B cell (primary cell): ENCODE data around the gene DCAF6. TPM values are rescaled to one million over a fixed set of nuclear protein-coding genes. Genes with fewer than 3 reads are reported as not detected.

Source experiments
- ATAC-seq: fragments of 200-7000 bp; cut with Tn5 transposase; one replicate; pipeline ENCODE4 v1.10.0; 2021; ENCODE audit warnings: low read depth, mild to moderate bottlenecking, moderate number of reproducible peaks, moderate library complexity
- CTCF ChIA-PET: fragments of 350-600 bp; sonication (Branson Sonifier 250); formaldehyde crosslinking; loops from one replicate; lab custom pipeline; 2021; ENCODE audit warnings: antibody characterized with exemption, inconsistent platforms; lab: Charles Lee
- POLR2A ChIA-PET: fragments of 350-600 bp; sonication (Branson Sonifier 250); formaldehyde crosslinking; loops from one replicate; lab custom pipeline; 2021; ENCODE audit warnings: antibody characterized with exemption; lab: Charles Lee
- DNase-seq: peaks from one replicate; pipeline ENCODE4 v3.0.0; 2013
- H2AFZ ChIP-seq: 2 replicates; pipeline ENCODE4 v1.6.1; 2012; ENCODE audit warnings: mild to moderate bottlenecking, low read depth, low read length; ENCODE audit not compliant: insufficient read depth, poor library complexity, severe bottlenecking
- H3K27ac ChIP-seq, 2 donors: 1 replicate in 1 of 2; 2 replicates in 1 of 2; pipeline ENCODE4 v1.5.1; 2012 to 2013; ENCODE audit warnings: low read length in 2 of 2, mild to moderate bottlenecking in 2 of 2, moderate library complexity in 1 of 2
- H3K27me3 ChIP-seq, 4 experiments: fragments of 200-600 bp in 1 of 4; sonication (generic) in 1 of 4; replicated peaks in 1 of 4; 1 replicate in 2 of 4; 2 replicates in 2 of 4; pipeline versions ENCODE4 v1.6.1 to v1.7.0; 2013 to 2016; ENCODE audit warnings: low read length in 3 of 4, mild to moderate bottlenecking in 2 of 4, mixed read lengths in 1 of 4, moderate library complexity in 1 of 4; ENCODE audit not compliant: insufficient read depth in 4 of 4, control insufficient read depth in 3 of 4; ENCODE audit errors: control extremely low read depth in 1 of 4
- H3K36me3 ChIP-seq, 2 experiments: replicated peaks in 1 of 2; 1 replicate in 1 of 2; 2 replicates in 1 of 2; pipeline versions ENCODE4 v1.6.1 to v1.7.1; 2013; ENCODE audit warnings: low read length in 1 of 2; ENCODE audit not compliant: insufficient read depth in 2 of 2, control insufficient read depth in 1 of 2; ENCODE audit errors: control extremely low read depth in 1 of 2, extremely low read depth in 1 of 2
- H3K4me1 ChIP-seq, 2 donors: fragments of 200-600 bp in 1 of 2; sonication (generic) in 1 of 2; 1 replicate in 1 of 2; 2 replicates in 1 of 2; pipeline versions ENCODE4 v1.5.1 to v1.6.1; 2013 to 2017; ENCODE audit warnings: low read length in 2 of 2; ENCODE audit not compliant: control insufficient read depth in 2 of 2, insufficient read depth in 2 of 2
- H3K4me2 ChIP-seq: replicated peaks from 2 replicates; pipeline ENCODE3; 2012; ENCODE audit warnings: mild to moderate bottlenecking, low read depth, low read length; ENCODE audit not compliant: poor library complexity, severe bottlenecking
- H3K4me3 ChIP-seq, 5 experiments: fragments of 200-600 bp in 1 of 5; sonication (generic) in 1 of 5; 1 replicate in 3 of 5; 2 replicates in 2 of 5; pipeline versions ENCODE4 v1.5.1 to v1.7.0; 2011 to 2016; ENCODE audit warnings: low read length in 4 of 5, mild to moderate bottlenecking in 4 of 5, low read depth in 2 of 5, control low read depth in 1 of 5, moderate library complexity in 1 of 5; ENCODE audit not compliant: insufficient read depth in 1 of 5; ENCODE audit errors: control extremely low read depth in 1 of 5, extremely low read depth in 1 of 5
- H3K79me2 ChIP-seq: fragments of 200-600 bp; sonication (generic); one replicate; pipeline ENCODE4 v1.6.0; 2016; ENCODE audit warnings: low read length; ENCODE audit not compliant: control insufficient read depth, insufficient read depth
- H3K9ac ChIP-seq: fragments of 200-600 bp; sonication (generic); 2 replicates; pipeline ENCODE4 v1.6.1; 2017; ENCODE audit warnings: mild to moderate bottlenecking, low read length, moderate library complexity
- H3K9me3 ChIP-seq, 3 donors: one replicate each; pipeline versions ENCODE4 v1.6.1 to v1.7.1; 2013; ENCODE audit warnings: low read length in 2 of 3; ENCODE audit not compliant: control insufficient read depth in 2 of 3, insufficient read depth in 1 of 3; ENCODE audit errors: control extremely low read depth in 1 of 3
- H4K20me1 ChIP-seq: 2 replicates; pipeline ENCODE4 v1.6.0; 2012; ENCODE audit warnings: mild to moderate bottlenecking, low read length; ENCODE audit not compliant: insufficient read depth, control insufficient read depth, poor library complexity, severe bottlenecking
- H3K27ac Mint-ChIP-seq: one replicate; pipeline ENCODE4 v1.8.0; 2021; ENCODE audit warnings: mixed read lengths
- H3K27me3 Mint-ChIP-seq: one replicate; pipeline ENCODE4 v1.8.0; 2021; ENCODE audit warnings: mixed read lengths
- H3K4me1 Mint-ChIP-seq: one replicate; pipeline ENCODE4 v1.8.0; 2021; ENCODE audit warnings: mixed read lengths
- H3K4me3 Mint-ChIP-seq: one replicate; pipeline ENCODE4 v1.8.0; 2021; ENCODE audit warnings: mixed read lengths
- H3K9me3 Mint-ChIP-seq: one replicate; pipeline ENCODE4 v1.8.0; 2022; ENCODE audit warnings: mixed read lengths; ENCODE audit not compliant: insufficient read depth
- CTCF ChIP-seq: fragments of 200-600 bp; IDR thresholded peaks from one replicate; pipeline ENCODE4 v1.8.0; 2022; ENCODE audit warnings: antibody characterized with exemption, mild to moderate bottlenecking
- EZH2 ChIP-seq: IDR thresholded peaks from 2 replicates; pipeline ENCODE4 v1.6.1; 2012; ENCODE audit warnings: borderline replicate concordance, low read depth, mild to moderate bottlenecking, moderate library complexity, low read length; ENCODE audit not compliant: insufficient read depth, poor library complexity, severe bottlenecking
- WGBS: methylation state at CpG from one replicate; pipeline ENCODE4 v1.1.5; 2013; ENCODE audit warnings: missing lambda C conversion rate; ENCODE audit not compliant: insufficient coverage; 5-methylcytosine and 5-hydroxymethylcytosine counted together
- intact Hi-C: fragments of 100-400 bp; cut with micrococcal nuclease; formaldehyde crosslinking; loops from one replicate; pipeline ENCODE4 v1.10.0; 2022
- polyA plus RNA-seq: library from polyadenylated mRNA; depleted of rRNA; stranded (reverse); fragments of >200 nt; gene quantifications from 2 replicates; pipeline ENCODE4 v1.2.3, GENCODE V29; 2012
- total RNA-seq, 2 donors: library from RNA; stranded (reverse); fragments of 120-200 nt in 1 of 2; gene quantifications; 1 replicate in 1 of 2; 2 replicates in 1 of 2; pipeline versions ENCODE4 v1.2.3 to v1.2.4, GENCODE V29; 2013 to 2022

The DCAF6 gene
- total and polyA plus RNA-seq, 2 donors (not counting 1 experiment from before 2014, with no cell fraction given), result 17.5 to 40.4 TPM

GRCh38 chr1:167991546-167991945 lies 55.1 kb downstream of the DCAF6 start:
- no peaks in the 10 kb centered on the region for H3K27me3 Mint-ChIP-seq
- no peaks in the 10 kb centered on the region for H3K4me1 Mint-ChIP-seq
- H2AFZ ChIP-seq, result no peak overlapping the region
- H3K27me3 ChIP-seq, result no peaks in the 10 kb centered on the region
- no peaks in the 10 kb centered on the region for H4K20me1 ChIP-seq
- H3K4me3 Mint-ChIP-seq, result no peak overlapping the region
- DNase-seq, result no peak
- H3K4me1 ChIP-seq, result no peaks in the 10 kb centered on the region
- no peak overlapping the region for H3K27ac ChIP-seq
- H3K27ac Mint-ChIP-seq, result no peak overlapping the region
- no peak overlapping the region for H3K9ac ChIP-seq
- 100% methylated on average over 1 of the region's 2 CpGs for WGBS
- intact Hi-C loops, result no loop called here
- no peaks in the 10 kb centered on the region for H3K79me2 ChIP-seq
- no peaks in the 10 kb centered on the region for H3K9me3 Mint-ChIP-seq
- H3K4me2 ChIP-seq, result no peak overlapping the region
- no peaks in the 10 kb centered on the region for H3K9me3 ChIP-seq
- ChIA-PET POLR2A (no interaction called here), CTCF (no interaction called here)
- H3K36me3 ChIP-seq, result peaks cover 6 to 20% of the 10 kb centered on the region in 2 experiments
- no peak overlapping the region for H3K4me3 ChIP-seq
- ATAC-seq, result no peak
- TF ChIP-seq CTCF (no peak), EZH2 (no peak)

DNA sequence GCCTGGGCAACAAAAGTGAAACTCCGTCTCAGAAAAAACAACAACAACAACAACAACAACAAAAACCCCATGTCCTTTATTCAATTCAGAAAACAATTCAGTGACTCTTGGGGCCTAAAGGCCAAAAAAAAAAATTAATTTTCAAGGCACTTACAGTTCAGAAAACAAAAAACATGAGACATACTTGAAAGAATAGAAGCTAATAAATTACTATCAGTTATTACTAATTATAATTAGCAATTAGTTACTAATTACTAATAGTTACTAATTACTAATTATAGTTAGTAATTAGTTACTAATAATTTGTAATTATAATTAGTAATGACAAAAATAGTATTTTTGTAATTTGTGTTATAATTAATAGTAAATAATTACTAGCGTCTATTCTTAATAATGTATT lies 57.2 kb downstream of the DCAF6 start:
- H3K79me2 ChIP-seq, result no peaks in the 10 kb centered on the region
- no peak overlapping the region for H3K4me3 ChIP-seq
- no peaks in the 10 kb centered on the region for H3K27me3 Mint-ChIP-seq
- POLR2A ChIA-PET, result no interaction called here
- ATAC-seq (no peak), DNase-seq (no peak)
- H3K4me3 Mint-ChIP-seq, result no peak overlapping the region
- H3K4me1 Mint-ChIP-seq, result no peaks in the 10 kb centered on the region
- no peaks in the 10 kb centered on the region for H3K9me3 ChIP-seq
- no peaks in the 10 kb centered on the region for H3K27me3 ChIP-seq
- intact Hi-C loops, result no loop called here
- H4K20me1 ChIP-seq, result no peaks in the 10 kb centered on the region
- no peak overlapping the region for H3K9ac ChIP-seq
- CTCF ChIA-PET, result no interaction called here
- no peaks in the 10 kb centered on the region for H3K4me1 ChIP-seq
- H3K36me3 ChIP-seq, result peaks cover 3 to 20% of the 10 kb centered on the region in 2 experiments
- no peak overlapping the region for H2AFZ ChIP-seq
- 60% methylated on average over 1 of the region's 2 CpGs for WGBS
- H3K4me2 ChIP-seq, result no peak overlapping the region
- no peak overlapping the region for H3K27ac ChIP-seq
- no peak overlapping the region for H3K27ac Mint-ChIP-seq
- no peaks in the 10 kb centered on the region for H3K9me3 Mint-ChIP-seq
- TF ChIP-seq EZH2 (no peak), CTCF (no peak)
